Measurements from ENCODE around the gene POGLUT3. TPM values are rescaled to one million over a fixed set of nuclear protein-coding genes. Genes with fewer than 3 reads are reported as not detected.

POGLUT3 gene
- total RNA-seq, 1 donor from 2014 or later, result 27.3 TPM

GRCh38 chr11:108467091-108467823 is 30.9 kb downstream of the POGLUT3 start, which contains the start of gene C11orf65:
C11orf65 (minus strand) TSS chr11:108467529; CDS start chr11:108461559, 5,970 bp downstream.
- H3F3A ChIP-seq (ENCODE audit: low read depth), result peaks cover 11% of the 10 kb centered on the region
- H3K27ac ChIP-seq, result peak within 1 kb of the TSS; percentile 95
- no peaks in the 10 kb centered on the region for H3K27me3 ChIP-seq
- no peaks in the 10 kb centered on the region for H3K79me2 ChIP-seq (ENCODE audit: low read depth)
- Mint-ChIP-seq H3K36me3 (no peaks in the 10 kb centered on the region), H3K27ac (peak within 1 kb of the TSS; percentile 100), H3K4me1 (peaks cover 9% of the 10 kb centered on the region), H3K27me3 (ENCODE audit: insufficient read depth, low read depth) (peaks cover 2% of the 10 kb centered on the region), H3K4me3 (peak within 1 kb of the TSS; percentile 98), H3K9me3 (no peaks in the 10 kb centered on the region)
- no peaks in the 10 kb centered on the region for H3K36me3 ChIP-seq
- H3K9me3 ChIP-seq (ENCODE audit: low read depth), result no peaks in the 10 kb centered on the region
- peak within 1 kb of the TSS; percentile 44 for H2AFZ ChIP-seq (replicated peaks)
- peak; percentile 98 for DNase-seq (ENCODE audit: low spot score)
- TF ChIP-seq EZH2phosphoT487 (IDR thresholded peaks at IDR 0.05) (no peak), EZH2 (IDR thresholded peaks at IDR 0.05) (no peak)
- TF ChIP-seq, protein P1, sequence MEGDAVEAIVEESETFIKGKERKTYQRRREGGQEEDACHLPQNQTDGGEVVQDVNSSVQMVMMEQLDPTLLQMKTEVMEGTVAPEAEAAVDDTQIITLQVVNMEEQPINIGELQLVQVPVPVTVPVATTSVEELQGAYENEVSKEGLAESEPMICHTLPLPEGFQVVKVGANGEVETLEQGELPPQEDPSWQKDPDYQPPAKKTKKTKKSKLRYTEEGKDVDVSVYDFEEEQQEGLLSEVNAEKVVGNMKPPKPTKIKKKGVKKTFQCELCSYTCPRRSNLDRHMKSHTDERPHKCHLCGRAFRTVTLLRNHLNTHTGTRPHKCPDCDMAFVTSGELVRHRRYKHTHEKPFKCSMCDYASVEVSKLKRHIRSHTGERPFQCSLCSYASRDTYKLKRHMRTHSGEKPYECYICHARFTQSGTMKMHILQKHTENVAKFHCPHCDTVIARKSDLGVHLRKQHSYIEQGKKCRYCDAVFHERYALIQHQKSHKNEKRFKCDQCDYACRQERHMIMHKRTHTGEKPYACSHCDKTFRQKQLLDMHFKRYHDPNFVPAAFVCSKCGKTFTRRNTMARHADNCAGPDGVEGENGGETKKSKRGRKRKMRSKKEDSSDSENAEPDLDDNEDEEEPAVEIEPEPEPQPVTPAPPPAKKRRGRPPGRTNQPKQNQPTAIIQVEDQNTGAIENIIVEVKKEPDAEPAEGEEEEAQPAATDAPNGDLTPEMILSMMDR (IDR thresholded peaks at IDR 0.05), result no peak
- no peaks in the 10 kb centered on the region for H3K4me1 ChIP-seq
- H3K9ac ChIP-seq, result peak within 1 kb of the TSS; percentile 91
- H4K20me1 ChIP-seq (ENCODE audit: low read depth), result no peaks in the 10 kb centered on the region
- peak within 1 kb of the TSS; percentile 88 for H3K4me2 ChIP-seq
- H3K4me3 ChIP-seq, result peak within 1 kb of the TSS; percentile 58

DNA sequence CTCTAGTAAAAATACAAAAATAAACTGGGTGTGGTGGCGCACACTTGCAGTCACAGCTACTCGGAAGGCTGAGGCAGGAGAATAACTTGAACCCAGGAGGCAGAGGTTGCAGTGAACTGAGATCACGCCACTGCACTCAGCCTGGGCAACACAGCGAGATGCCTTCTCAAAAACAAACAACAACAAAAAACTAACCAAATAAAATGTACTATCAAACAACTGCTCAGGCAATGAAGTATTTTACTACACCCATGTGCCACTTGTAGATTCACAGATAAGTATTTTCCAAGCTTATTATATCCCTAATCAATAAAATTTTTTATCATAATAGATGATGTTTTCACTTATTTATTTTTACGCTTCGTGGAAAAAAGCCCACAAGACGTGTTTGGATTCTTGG is 31.8 kb downstream of the POGLUT3 start:
- TF ChIP-seq EZH2phosphoT487 (IDR thresholded peaks at IDR 0.05) (no peak), EZH2 (IDR thresholded peaks at IDR 0.05) (no peak)
- TF ChIP-seq, protein P1 (IDR thresholded peaks at IDR 0.05), result no peak
- peak overlapping the region; percentile 58 for H3K4me3 ChIP-seq
- Mint-ChIP-seq H3K27ac (peak overlapping the region; percentile 100), H3K27me3 (ENCODE audit: insufficient read depth, low read depth) (peaks cover 2% of the 10 kb centered on the region), H3K36me3 (no peaks in the 10 kb centered on the region), H3K4me1 (peaks cover 9% of the 10 kb centered on the region), H3K4me3 (peak overlapping the region; percentile 98), H3K9me3 (no peaks in the 10 kb centered on the region)
- DNase-seq (ENCODE audit: low spot score), result no peak
- H3F3A ChIP-seq (ENCODE audit: low read depth), result peaks cover 11% of the 10 kb centered on the region
- H4K20me1 ChIP-seq (ENCODE audit: low read depth), result no peaks in the 10 kb centered on the region
- H3K27ac ChIP-seq, result peak overlapping the region; percentile 95
- H2AFZ ChIP-seq (replicated peaks), result peak overlapping the region; percentile 44
- no peaks in the 10 kb centered on the region for H3K27me3 ChIP-seq
- H3K36me3 ChIP-seq, result no peaks in the 10 kb centered on the region
- H3K4me1 ChIP-seq, result no peaks in the 10 kb centered on the region
- H3K79me2 ChIP-seq (ENCODE audit: low read depth), result no peaks in the 10 kb centered on the region
- H3K9ac ChIP-seq, result peak overlapping the region; percentile 91
- H3K9me3 ChIP-seq (ENCODE audit: low read depth), result no peaks in the 10 kb centered on the region
- H3K4me2 ChIP-seq, result peak overlapping the region; percentile 88

- Histone ChIP-seq H3K79me2 (ENCODE audit: low read depth) (no peaks in the 10 kb centered on the region), H3K4me2 (no peak overlapping the region), H3F3A (ENCODE audit: low read depth) (no peaks in the 10 kb centered on the region), H3K4me1 (no peaks in the 10 kb centered on the region), H2AFZ (replicated peaks) (no peak overlapping the region), H3K27ac (no peak overlapping the region), H3K9me3 (ENCODE audit: low read depth) (peaks cover 8% of the 10 kb centered on the region), H3K4me3 (no peak overlapping the region), H4K20me1 (ENCODE audit: low read depth) (no peaks in the 10 kb centered on the region), H3K36me3 (no peaks in the 10 kb centered on the region), H3K9ac (no peak overlapping the region), H3K27me3 (no peaks in the 10 kb centered on the region)
- Mint-ChIP-seq H3K36me3 (no peaks in the 10 kb centered on the region), H3K4me3 (no peak overlapping the region), H3K27me3 (ENCODE audit: insufficient read depth, low read depth) (no peaks in the 10 kb centered on the region), H3K27ac (no peak overlapping the region), H3K4me1 (no peaks in the 10 kb centered on the region), H3K9me3 (peaks cover 22% of the 10 kb centered on the region)
- no peak for DNase-seq (ENCODE audit: low spot score)
- no peak for TF ChIP-seq EZH2 (IDR thresholded peaks at IDR 0.05)
- TF ChIP-seq, protein P1 (IDR thresholded peaks at IDR 0.05), result no peak
- no peak for TF ChIP-seq EZH2phosphoT487 (IDR thresholded peaks at IDR 0.05)
Measured at GRCh38 chr11:108453207-108453835, 44.9 kb downstream of the POGLUT3 start.

Other genes starting within 250 kb of the POGLUT3 start
- gene C11orf65, start 30.9 kb downstream of the POGLUT3 start, total RNA-seq (ENCODE audit: low replicate concordance), result 1.8 and 11.4 TPM in 2 replicates
- gene EXPH5, start 95.4 kb upstream of the POGLUT3 start, total RNA-seq (ENCODE audit: low replicate concordance), result 0.84 and 1.4 TPM in 2 replicates
- 31.0 and 34.1 TPM in 2 replicates for gene DDX10, start 166.7 kb upstream of the POGLUT3 start, total RNA-seq (ENCODE audit: low replicate concordance)

Measured in neural progenitor cell (in vitro differentiated cells).